ACC112 (cell line): Measurements from ENCODE around the gene RSF1.
A peak's percentile ranks its signal among the peaks of the same experiment; 100 is the strongest.
"Not testable (repeated sequence)": the region's sequence is repeated elsewhere in the genome, so short reads cannot be mapped to it uniquely, and the experiment has no call there.

ENCODE experiments used
- H2AFZ ChIP-seq: fragments of 200-600 bp; sonication (generic); one replicate; pipeline ENCODE4 v1.6.0; 2017; ENCODE audit warnings: antibody characterized with exemption, low read length; ENCODE audit not compliant: unreplicated experiment
- H3K27ac ChIP-seq: fragments of 200-600 bp; sonication (generic); 2 replicates; pipeline ENCODE4 v1.5.1; 2014; ENCODE audit warnings: low read depth, mild to moderate bottlenecking, antibody characterized with exemption, low read length, moderate library complexity
- H3K27me3 ChIP-seq: fragments of 200-600 bp; sonication (generic); 2 replicates; pipeline ENCODE4 v1.6.1; 2014; ENCODE audit warnings: mild to moderate bottlenecking, antibody characterized with exemption, low read length, moderate library complexity, mixed read lengths; ENCODE audit not compliant: insufficient read depth
- H3K36me3 ChIP-seq: fragments of 200-600 bp; sonication (generic); 2 replicates; pipeline ENCODE4 v1.6.1; 2016; ENCODE audit warnings: mild to moderate bottlenecking, antibody characterized with exemption, low read length, moderate library complexity, mixed read lengths; ENCODE audit not compliant: insufficient read depth
- H3K4me1 ChIP-seq: fragments of 200-600 bp; sonication (generic); one replicate; pipeline ENCODE4 v1.6.1; 2016; ENCODE audit warnings: low read length, mixed read lengths; ENCODE audit not compliant: insufficient read depth, unreplicated experiment, control insufficient read depth
- H3K4me3 ChIP-seq: fragments of 200-600 bp; sonication (generic); 2 replicates; pipeline ENCODE4 v1.5.1; 2014; ENCODE audit warnings: mild to moderate bottlenecking, low read depth, low read length
- H3K79me2 ChIP-seq: fragments of 200-600 bp; sonication (generic); one replicate; pipeline ENCODE4 v1.6.0; 2016; ENCODE audit warnings: low read length; ENCODE audit not compliant: control insufficient read depth, unreplicated experiment, insufficient read depth

The RSF1 gene

DNA sequence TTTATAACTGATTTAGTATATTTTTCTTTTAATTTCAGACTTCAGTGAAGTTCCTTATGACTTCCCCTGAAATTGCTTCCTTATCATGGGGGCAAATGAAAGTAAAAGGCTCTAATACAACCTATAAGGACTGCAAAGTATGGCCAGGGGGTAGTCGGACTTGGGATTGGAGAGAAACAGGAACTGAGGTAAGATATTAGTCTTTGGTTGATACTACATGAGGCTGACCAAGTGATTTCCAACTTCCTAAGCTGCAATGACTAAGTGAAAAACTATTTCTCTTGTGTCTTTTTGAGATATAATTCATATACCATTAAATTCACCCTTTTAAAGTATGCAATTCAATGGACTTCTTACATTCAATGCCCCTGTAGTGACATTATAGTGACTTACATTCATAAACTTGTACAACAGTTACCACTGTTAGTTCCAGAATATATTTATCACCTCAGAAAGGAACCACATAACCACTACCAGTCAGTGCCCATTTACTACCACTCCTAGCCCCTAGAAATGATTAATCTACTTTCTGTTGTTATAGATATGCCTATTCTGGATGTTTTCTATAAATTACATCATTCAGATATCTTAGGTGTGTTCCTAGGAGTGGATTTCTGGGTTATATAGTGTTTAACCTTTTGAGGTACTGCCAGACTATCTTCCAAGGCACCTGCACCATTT is 22.1 kb upstream of the RSF1 start:
- Histone ChIP-seq H3K79me2 (no peaks in the 10 kb centered on the region), H3K27ac (0 out of 2 replicates have a peak overlapping the region, but pooled peaks have one; percentile 1), H3K4me1 (peaks cover 9% of the 10 kb centered on the region), H3K27me3 (no peaks in the 10 kb centered on the region), H3K36me3 (peaks cover 29% of the 10 kb centered on the region), H2AFZ (no peak overlapping the region), H3K4me3 (no peak overlapping the region)

DNA sequence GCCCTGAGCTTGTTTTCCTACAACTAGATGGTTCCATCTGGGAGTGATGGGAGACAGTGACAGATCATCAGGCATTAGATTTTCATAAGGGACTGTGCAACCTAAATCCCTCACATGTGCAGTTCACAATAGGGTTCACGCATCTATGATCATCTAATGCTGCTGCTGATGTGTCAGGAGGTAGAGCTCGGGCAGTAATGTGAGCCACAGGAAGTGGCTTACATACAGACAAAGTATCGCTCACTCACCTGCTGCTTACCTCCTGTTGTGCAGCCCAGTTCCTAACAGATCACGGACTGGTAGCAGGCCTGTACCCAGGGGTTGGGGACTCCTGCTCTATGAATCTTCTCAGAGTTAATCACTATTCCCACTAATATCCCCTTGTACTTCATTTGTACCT is 12.8 kb upstream of the RSF1 start:
- no peaks in the 10 kb centered on the region for H3K27me3 ChIP-seq
- no peak overlapping the region for H3K27ac ChIP-seq
- no peaks in the 10 kb centered on the region for H3K36me3 ChIP-seq
- H3K4me1 ChIP-seq, result no peaks in the 10 kb centered on the region
- no peaks in the 10 kb centered on the region for H3K79me2 ChIP-seq
- no peak overlapping the region for H3K4me3 ChIP-seq
- H2AFZ ChIP-seq, result no peak overlapping the region

DNA sequence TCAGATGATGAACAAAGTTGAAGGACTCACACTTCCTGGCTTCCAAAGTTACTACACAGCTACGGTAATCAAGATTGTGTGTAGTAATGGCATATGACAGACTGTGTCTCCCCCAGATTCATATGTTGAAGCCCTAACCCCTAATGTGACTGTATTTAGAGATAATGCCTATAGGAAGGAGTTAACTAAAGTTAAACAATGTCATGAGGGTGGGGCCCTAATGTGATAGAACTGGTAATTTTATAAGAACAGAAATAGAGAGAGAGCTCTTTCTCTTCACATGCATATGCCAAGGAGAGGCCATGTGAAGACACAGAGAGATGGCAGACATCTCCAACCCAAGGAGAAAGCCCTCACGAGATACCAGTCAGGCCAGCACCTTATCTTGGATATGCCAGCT is 8.4 kb upstream of the RSF1 start:
- Histone ChIP-seq H3K27me3 (no peaks in the 10 kb centered on the region), H3K4me1 (peaks cover 7% of the 10 kb centered on the region), H3K4me3 (no peak overlapping the region), H3K36me3 (no peaks in the 10 kb centered on the region), H3K27ac (no peak overlapping the region), H2AFZ (no peak overlapping the region), H3K79me2 (peaks cover 7% of the 10 kb centered on the region)

- Histone ChIP-seq H2AFZ (peak overlapping the region; percentile 16), H3K4me1 (peaks cover 16% of the 10 kb centered on the region), H3K27me3 (no peaks in the 10 kb centered on the region), H3K79me2 (peaks cover 28% of the 10 kb centered on the region), H3K36me3 (no peaks in the 10 kb centered on the region), H3K27ac (peak overlapping the region; percentile 2; the same call in 1 of the 2 replicates), H3K4me3 (peak overlapping the region; percentile 20)
These were observed 3.3 kb upstream of the RSF1 start for GRCh38 chr11:77823775-77824174.

GRCh38 chr11:77822126-77822525 is 1.6 kb upstream of the RSF1 start:
- not testable (repeated sequence) for H2AFZ ChIP-seq, H3K27ac ChIP-seq, H3K36me3 ChIP-seq, H3K27me3 ChIP-seq
- Histone ChIP-seq H3K4me1 (peaks cover 28% of the 10 kb centered on the region), H3K79me2 (peaks cover 44% of the 10 kb centered on the region), H3K4me3 (peak overlapping the region; percentile 92)

DNA sequence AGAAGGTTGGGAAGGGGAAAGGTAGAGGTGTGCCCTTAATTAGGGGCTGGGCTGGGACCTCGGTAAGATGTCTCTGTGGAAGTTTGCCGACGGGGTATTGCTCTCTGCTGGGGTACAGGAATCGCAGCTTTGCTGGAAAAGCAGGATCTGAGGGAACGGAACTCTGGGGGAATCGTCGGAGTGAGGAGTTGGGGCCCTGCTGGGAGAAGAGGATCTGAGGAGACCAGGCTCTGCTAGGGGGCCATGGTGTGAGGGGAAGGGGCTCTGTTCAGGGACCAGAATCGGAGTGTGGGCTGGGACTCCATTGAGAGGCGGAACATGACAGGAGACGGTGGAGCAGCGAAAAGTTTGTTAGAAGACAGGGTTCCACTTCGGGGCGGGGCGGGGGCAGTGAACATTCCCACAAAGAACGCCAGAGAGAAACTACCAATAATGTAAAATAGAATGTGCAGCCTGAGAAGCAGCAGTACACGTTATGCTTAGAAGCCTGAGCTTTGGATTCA is 878 bp upstream of the RSF1 start:
- H3K27ac ChIP-seq, result no peak overlapping the region
- peaks cover 51% of the 10 kb centered on the region for H3K79me2 ChIP-seq
- no peaks in the 10 kb centered on the region for H3K36me3 ChIP-seq
- peak overlapping the region; percentile 30 for H2AFZ ChIP-seq
- H3K4me3 ChIP-seq, result peak overlapping the region; percentile 92
- H3K27me3 ChIP-seq, result no peaks in the 10 kb centered on the region
- H3K4me1 ChIP-seq, result peaks cover 28% of the 10 kb centered on the region

- Histone ChIP-seq H3K27ac (peak overlapping the region; percentile 57), H3K4me3 (peak overlapping the region; percentile 92), H3K27me3 (no peaks in the 10 kb centered on the region), H2AFZ (peak overlapping the region; percentile 73), H3K4me1 (peaks cover 28% of the 10 kb centered on the region), H3K36me3 (0 out of 2 replicates have a peak, but pooled peaks cover under 1% of the 10 kb centered on the region), H3K79me2 (peaks cover 65% of the 10 kb centered on the region)
These were observed 479 bp downstream of the RSF1 start for GRCh38 chr11:77819921-77820564.

DNA sequence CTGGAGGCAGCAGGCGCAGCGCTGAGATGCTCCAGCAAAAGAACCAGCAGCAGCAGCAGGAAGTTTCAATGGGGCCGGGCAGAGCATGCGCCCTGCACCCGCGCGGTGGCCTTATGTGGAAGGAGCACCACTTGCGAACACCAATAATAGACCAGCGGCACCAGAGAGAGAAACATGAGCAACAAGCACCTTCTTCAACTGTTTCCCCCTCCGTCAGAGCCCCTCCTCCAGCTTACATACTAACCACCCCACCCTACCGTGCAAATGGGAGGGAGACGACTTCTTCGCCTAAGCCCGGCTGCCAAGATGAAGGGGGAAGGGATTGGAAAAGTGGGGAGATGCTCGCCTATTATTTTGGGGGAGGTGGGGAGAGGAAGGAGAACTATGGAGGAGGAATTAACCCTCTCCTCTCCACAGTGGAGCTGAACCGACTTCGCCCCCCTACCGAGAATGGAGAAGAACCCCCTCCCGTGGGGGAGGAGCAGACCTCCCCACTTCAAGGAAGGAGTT is 1.1 kb downstream of the RSF1 start:
- Histone ChIP-seq H3K4me1 (peaks cover 26% of the 10 kb centered on the region), H3K27ac (peak overlapping the region; percentile 57), H2AFZ (peak overlapping the region; percentile 73), H3K27me3 (no peaks in the 10 kb centered on the region), H3K36me3 (0 out of 2 replicates have a peak, but pooled peaks cover 4% of the 10 kb centered on the region), H3K79me2 (peaks cover 68% of the 10 kb centered on the region), H3K4me3 (peak overlapping the region; percentile 92)

GRCh38 chr11:77815459-77815858 is 5.1 kb downstream of the RSF1 start:
- Histone ChIP-seq H3K27ac (no peak overlapping the region), H2AFZ (no peak overlapping the region), H3K4me1 (peaks cover 15% of the 10 kb centered on the region), H3K36me3 (peaks cover 4% of the 10 kb centered on the region; the same call in 1 of the 2 replicates), H3K4me3 (no peak overlapping the region), H3K79me2 (peaks cover 95% of the 10 kb centered on the region), H3K27me3 (no peaks in the 10 kb centered on the region)

- peaks cover 95% of the 10 kb centered on the region for H3K79me2 ChIP-seq
- H3K27me3 ChIP-seq, result no peaks in the 10 kb centered on the region
- peaks cover 15% of the 10 kb centered on the region for H3K4me1 ChIP-seq
- no peak overlapping the region for H2AFZ ChIP-seq
- no peak overlapping the region for H3K27ac ChIP-seq
- H3K36me3 ChIP-seq, result peaks cover 4% of the 10 kb centered on the region; the same call in 1 of the 2 replicates
- no peak overlapping the region for H3K4me3 ChIP-seq
These were observed 5.7 kb downstream of the RSF1 start for GRCh38 chr11:77814848-77815247.
